Cortex of kidney (tissue), 1 donor: ENCODE results near the gene NOLC1.
"Not testable (repeated sequence)": the region's sequence is repeated elsewhere in the genome, so short reads cannot be mapped to it uniquely, and the experiment has no call there.

Source experiments
- DNase-seq: peaks from one replicate; lab custom pipeline; 2025; lab: John Stamatoyannopoulos, UW

Gene NOLC1

GRCh38 chr10:102154466-102155116, 2.4 kb downstream of the NOLC1 start:
- no peak for DNase-seq

GRCh38 chr10:102157224-102157623, 5.0 kb downstream of the NOLC1 start:
- no peak for DNase-seq

DNA sequence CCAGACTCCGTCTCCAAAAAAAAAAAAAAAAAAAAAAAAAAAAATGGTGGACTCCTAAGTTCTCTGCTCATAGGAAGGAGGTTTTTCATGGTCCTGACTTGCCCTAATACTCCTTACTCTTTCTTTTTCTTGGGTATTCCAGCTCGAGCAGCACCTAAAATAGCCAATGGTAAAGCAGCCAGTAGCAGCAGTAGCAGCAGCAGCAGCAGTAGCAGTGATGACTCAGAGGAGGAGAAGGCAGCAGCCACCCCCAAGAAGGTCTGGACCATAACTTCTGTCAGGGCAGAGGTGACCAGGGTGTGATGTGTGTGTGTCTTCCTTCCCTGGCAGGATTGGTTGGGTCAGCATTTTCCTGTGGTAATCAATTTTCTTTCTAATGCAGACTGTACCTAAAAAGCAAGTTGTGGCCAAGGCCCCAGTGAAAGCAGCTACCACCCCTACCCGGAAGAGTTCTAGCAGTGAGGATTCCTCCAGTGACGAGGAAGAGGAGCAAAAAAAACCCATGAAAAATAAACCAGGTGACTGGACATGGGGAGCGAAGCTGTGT, 6.9 kb downstream of the NOLC1 start:
- no peak for DNase-seq

DNA sequence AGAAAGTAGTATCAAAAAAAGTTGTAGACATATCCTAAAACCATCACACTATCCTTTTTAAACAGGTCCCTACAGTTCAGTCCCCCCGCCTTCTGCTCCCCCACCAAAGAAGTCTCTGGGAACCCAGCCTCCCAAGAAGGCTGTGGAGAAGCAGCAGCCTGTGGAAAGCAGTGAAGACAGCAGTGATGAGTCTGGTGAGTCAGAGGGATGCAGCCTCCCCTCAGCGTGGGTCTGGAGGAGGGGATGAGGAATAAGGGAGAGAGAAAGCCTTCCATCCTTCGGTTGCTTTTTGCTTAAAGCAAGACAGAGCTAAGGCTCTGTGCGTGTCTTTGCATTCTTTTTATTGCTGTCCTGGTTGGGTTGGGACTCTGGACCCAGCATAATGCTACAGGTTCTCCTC, 7.6 kb downstream of the NOLC1 start:
- no peak for DNase-seq

GRCh38 chr10:102163342-102163989, 11.3 kb downstream of the NOLC1 start:
- no peak for DNase-seq

GRCh38 chr10:102167861-102168260, 15.7 kb downstream of the NOLC1 start:
- no peak for DNase-seq

DNA sequence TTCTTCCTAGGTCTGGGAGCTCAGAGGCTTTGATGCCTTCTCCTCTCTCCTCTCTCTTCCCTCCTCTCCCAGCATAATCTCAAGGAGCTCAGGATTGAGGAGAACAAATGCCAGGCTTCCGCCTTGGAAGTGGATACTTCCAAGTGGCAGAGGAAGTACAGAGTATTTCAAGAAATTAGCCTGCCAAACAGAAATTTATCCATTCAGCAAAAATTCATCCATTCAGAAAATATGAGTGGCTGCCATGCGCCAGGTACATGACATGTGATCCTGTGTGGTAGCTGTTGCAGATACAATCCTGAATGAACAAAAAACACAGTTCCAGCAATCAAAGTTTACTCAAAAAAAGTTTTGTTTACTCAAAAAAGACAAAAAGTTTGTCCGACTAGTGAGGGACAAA, 18.4 kb downstream of the NOLC1 start:
- DNase-seq: no peak

GRCh38 chr10:102172288-102172687, 20.1 kb downstream of the NOLC1 start:
- no peak for DNase-seq

- DNase-seq: no peak
Observed at GRCh38 chr10:102175415-102175814, 23.2 kb downstream of the NOLC1 start.

- no peak for DNase-seq
Observed at GRCh38 chr10:102184606-102185005, 32.4 kb downstream of the NOLC1 start.

DNA sequence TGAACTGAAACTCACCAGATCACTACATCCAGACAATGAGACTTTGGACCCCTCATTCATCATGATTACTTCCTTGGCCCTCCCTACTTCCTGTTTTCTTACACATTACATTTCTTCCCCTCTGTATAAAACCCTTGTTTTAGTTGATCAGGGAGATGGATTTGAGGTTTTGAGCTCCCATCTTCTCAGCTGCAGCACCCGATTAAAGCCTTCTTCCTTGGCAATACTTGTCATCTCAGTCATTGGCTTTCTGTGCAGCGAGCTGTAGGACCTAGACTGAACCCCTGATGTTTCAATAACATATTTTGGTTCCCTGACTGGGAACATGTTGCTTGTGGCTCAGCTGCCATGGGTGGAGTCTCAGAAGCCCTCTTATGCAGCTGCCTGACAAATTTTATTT, 33.1 kb downstream of the NOLC1 start:
- no peak for DNase-seq

DNA sequence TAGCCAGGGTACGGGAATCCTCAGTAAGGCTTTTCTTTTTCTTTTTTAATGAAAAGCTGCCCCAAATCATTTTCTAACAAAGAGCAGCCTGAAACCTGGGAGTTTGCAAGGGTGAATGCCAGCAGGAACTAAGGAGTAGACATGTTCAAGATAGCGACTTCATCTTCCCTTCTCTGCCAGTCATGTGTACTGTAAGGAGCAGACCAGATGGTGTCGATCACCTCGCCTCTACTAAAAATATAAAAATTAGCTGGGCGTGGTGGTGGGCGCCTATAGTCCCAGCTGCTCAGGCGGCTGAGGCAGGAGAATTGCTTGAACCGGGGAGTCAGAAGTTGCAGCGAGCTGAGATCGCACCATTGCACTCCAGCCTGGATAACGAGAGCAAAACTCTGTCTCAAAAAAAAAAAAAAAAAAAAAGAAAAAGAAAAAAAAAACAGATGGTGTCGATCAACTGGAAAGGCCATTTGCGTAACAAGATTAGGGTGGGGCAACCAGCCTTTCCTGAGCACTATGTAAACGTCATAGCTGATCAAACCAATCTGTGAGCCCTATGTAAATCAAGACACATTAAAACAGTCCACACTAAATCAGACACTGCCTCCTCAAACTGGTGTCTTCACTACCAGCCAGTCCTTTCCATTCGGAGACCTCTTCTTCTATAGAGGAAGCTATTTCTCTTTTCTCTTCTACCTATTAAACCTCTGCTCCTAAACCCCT, 33.8 kb downstream of the NOLC1 start:
- no peak for DNase-seq

- DNase-seq: no peak
Observed at GRCh38 chr10:102188298-102188940, 36.2 kb downstream of the NOLC1 start.

GRCh38 chr10:102188941-102189898, 37.0 kb downstream of the NOLC1 start:
- DNase-seq: not testable (repeated sequence)

DNA sequence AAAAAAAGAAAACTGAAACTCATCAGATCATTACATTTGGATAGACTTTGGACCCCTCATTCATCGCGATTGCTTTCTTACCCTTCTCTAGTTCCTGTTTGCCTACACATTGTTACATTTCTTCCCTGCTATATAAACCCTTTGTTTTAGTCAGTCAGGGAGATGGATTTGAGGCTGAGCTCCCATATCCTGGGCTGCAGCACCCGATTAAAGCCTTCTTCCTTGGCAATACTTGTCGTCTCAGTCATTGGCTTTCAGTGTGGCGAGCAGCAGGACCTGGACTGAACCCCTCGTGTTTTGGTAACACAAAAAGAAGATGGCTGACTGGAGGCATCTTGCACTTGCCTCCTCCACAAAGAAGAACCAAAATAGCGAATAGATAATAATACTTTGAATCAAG, 39.8 kb downstream of the NOLC1 start:
- DNase-seq: no peak

DNA sequence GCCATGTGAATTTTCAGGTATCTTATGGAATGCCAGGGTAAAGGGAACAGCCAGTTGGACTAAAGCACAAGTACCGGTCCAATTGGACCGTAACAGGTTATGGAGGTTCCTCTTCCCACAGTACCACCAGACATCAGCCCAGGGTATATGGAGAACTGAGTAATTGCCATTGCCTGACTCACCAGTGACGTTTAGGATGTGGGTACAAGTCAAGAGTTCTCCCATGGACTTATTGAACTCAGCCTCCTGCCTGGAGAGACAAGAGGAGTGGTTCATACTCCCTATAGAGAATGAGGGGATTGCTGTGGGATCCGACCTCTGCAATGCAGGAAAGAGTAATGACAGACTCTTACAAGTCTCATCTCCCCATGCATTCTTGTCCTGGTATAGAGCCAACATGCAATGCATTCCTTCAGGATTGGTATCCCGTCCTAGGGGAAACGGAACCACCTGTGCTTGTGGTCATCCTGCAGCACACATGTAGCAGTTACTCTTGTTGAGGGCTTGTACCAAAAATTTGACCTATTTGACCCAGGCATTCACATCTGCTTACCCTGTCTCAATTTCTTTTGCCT, 43.2 kb downstream of the NOLC1 start:
- DNase-seq: no peak

DNA sequence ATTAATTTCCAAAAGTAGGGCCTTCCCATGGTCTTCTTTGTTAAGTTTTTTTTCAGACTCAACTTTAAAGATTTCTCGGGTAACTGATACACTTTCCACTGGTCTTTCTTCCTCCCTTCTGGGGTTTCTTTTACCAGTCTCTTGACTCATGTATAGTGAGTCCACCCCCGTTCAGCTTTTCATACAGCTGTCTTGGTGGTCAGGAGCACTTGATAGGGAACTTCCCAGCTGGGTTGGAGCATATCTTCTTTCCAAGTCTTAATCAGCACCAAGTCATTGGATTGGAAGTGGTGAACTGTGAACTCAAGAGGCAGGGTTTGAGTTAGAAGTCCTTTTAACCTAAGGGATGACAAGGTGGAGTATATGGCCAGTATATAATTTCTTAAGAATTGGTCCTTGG, 44.7 kb downstream of the NOLC1 start:
- DNase-seq: no peak

- DNase-seq: no peak
Observed at GRCh38 chr10:102198027-102198426, 45.8 kb downstream of the NOLC1 start.

- no peak for DNase-seq
Observed at GRCh38 chr10:102200751-102201640, 48.8 kb downstream of the NOLC1 start.

DNA sequence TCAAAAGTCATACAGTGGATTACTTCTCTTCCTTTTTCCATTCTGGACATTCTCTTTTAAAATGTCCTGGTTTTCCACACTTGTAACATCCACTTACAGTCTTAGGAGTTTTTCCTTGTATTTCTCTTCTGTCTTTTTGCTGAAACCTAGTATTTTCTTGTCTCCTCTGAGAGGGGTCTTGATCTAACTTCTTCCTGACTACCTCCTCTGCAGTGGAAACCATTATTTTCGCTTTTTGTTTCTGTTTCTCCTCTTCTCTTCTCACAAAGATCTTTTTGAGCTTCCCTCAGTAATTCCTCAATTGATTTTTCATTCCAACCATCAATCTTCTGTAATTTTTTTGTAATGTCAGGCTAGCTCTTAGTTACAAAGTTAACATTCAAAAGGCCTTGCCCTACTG, 50.2 kb downstream of the NOLC1 start:
- DNase-seq: no peak
